GM19468 (cell line): ENCODE measurements around the gene MAFF.
"Not testable (repeated sequence)": the region's sequence is repeated elsewhere in the genome, so short reads cannot be mapped to it uniquely, and the experiment has no call there.

Experiments
- ATAC-seq: cut with Tn5 transposase; IDR thresholded peaks from one replicate; pipeline ENCODE4 v1.9.1; 2021; ENCODE audit warnings: mild to moderate bottlenecking, moderate library complexity, moderate number of reproducible peaks; ENCODE audit not compliant: unreplicated experiment; ENCODE audit errors: extremely low read depth

Gene MAFF

DNA sequence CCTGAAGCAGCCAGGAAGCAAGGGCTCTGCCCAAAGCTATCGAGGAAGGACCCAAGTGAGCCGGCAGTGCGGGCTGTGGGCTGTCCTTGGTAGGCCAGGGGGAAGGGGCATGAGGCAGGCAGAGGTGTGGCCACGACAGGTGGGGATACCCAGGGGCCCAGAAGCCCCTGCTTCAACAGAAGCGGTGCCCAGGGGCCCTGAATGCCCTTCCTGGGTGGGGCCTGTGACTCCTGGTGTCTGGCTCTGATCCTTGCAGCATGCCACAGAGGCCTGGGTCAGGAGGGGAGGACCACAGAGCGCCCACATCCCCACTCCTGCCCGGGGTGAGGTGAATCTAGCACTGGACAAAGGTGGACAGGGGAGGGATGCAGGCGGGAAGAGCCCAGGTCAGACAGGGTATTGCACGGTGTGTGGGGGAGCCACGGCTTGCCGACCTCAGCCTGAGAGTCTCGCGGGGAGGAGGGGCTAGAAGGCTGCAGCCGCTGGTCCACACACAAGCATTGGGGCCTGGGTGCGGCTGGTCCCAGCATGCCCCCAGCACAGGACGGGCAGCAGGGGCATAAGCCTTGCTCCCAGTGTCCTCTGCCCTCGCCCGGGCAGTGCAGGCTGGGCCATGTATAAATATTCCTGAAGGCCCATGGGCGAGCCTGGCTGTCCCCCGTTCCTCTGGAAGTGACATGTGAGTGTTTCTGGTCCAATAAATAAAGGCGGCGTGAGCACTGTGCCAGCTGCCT is 19.0 kb downstream of the MAFF start:
- no peak for ATAC-seq

DNA sequence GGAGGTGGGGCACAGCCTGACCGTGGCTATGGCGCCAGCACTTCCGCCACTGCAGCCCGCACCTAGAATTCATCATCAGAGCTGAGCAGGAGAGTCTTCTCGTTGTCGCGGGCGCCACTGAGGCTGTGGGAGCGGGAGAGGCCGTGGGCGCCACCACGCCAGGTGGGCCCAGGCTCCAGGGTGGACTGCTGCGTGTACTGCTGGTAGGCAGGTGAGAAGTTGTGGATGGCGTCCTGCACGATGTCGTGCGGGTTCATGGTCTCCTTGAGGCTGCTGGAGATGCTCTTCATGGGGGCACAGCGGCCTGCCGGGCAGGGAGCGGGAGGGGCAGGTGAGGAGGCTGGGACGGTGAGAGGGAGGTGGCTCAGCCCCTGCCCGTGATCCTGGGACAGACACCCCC is 19.6 kb downstream of the MAFF start:
- ATAC-seq, result no peak

DNA sequence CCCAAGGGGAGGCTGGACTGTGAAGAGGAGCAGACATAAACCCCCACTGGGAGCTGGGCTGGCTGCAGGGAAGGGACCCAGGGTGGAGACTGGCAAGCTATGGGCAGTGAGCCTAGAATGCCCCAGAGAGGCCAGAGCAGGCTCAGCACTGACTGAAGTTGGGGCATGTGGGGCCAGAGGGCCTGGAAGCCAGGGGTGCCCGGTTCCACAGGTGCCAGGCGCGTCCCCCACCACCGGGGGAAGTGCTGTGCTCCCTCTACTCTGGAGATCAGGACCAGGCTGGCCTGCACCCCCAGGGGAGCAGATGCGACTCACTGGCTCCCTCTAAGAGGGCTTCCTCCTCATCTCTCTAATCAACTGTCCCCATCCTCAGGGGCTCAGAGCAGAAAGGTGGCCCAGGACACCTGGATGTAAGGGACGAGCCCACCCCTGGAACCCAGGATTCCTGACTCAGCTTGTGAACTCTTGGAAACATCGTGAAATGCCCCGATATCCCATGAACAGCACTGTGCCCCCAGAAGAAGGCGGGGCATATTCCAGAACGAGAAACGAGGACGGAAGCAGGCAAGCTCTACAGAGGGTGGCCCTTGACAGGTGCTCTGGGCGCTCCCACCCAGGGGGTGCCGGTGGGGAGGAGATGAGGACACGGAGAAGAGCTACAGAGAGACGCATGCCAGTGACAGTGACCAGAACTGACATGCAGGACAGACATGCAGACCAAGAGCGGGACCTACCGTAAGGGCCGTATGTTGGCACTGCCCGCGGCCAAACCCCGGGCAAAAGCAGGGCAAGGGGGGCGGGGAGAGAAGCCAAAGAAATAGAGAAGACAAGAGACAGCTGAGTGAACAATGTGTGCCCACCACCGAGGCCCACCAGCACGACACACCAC is 20.4 kb downstream of the MAFF start:
- ATAC-seq, result no peak

DNA sequence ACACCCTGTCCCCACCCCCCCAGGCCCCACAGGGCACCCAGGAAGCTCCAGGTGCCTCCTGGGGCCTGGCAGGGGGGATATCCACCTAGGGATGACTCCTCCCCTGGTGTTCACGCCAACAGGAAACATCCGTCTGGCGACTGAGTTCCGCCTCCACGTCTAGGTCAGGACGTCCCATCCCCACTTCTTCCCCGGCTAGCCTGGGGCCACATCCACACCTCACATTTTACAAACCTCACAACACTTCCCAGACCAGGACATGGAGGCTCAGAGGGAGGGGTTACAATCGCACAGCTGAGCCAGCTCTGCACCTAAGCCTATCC is 21.0 kb downstream of the MAFF start:
- ATAC-seq, result no peak

DNA sequence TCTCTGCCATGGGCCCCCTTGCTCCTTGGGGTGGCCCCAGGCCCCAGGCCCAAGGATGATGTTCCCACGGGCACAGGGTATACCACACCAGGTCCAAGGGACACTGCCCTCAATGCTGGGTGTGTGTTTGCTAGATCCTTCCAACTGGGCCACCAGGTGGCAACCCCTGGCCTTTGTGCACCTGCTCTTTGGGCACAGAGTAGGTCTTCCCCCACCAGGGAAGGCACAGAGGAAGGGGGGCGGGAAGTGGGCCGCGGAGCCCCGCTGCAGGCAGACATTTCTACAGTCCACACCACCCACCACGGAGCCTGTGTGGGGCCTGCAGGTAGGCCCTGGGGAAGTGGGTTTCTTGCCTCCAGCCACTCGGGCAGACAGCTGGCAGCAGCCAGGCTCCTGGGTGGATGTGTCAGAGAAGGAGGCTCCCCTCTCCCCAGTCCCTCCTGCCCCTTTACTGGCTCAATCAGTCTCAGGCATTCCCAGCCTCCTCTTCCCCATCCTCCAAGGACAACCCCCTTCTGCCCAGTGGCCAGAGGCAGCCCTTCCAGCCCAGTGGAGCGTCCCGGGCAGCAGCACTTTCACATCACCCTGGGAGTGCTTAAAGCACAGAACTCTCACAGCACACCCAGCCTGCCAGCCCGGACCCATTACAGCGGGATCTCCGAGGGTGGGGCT is 21.6 kb downstream of the MAFF start:
- no peak for ATAC-seq

DNA sequence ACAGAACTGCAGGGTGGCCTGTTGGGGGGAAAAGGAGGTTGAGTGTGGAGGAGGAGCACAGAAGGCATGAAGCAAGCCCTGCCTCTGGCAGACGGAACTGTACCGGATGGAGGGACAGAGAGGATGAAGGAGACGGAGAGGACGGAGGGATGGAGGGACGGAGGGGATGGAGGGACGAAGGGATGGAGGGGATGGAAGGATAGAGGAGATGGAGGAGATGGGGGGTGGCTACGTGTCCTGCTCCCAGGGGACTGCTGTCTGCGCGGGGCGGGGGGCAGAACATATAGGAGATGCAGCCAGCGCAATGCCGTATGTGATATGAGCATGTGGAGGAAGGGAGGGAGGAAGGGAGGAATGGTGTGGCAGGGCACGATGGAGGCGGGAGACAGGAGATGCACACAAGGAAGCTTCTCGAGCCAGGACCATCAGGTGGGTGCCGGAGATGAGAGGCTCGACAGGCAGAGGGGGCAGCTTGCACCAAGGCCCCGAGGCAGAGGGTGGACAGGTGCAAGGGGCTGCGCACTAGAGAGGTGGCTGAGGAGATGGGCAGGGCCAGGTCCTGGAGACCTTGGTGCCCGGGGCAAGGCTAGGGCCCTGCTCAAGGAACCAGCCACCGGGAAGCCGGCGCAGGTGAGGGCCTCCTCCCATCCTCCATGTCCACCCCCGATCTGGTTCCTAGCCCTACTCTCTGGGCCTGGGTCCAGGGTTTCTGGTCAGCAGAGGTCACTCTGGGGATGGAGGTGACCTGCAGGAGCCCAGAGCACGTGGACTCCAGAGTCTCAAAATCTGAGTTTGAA is 25.3 kb downstream of the MAFF start:
- ATAC-seq, result no peak

DNA sequence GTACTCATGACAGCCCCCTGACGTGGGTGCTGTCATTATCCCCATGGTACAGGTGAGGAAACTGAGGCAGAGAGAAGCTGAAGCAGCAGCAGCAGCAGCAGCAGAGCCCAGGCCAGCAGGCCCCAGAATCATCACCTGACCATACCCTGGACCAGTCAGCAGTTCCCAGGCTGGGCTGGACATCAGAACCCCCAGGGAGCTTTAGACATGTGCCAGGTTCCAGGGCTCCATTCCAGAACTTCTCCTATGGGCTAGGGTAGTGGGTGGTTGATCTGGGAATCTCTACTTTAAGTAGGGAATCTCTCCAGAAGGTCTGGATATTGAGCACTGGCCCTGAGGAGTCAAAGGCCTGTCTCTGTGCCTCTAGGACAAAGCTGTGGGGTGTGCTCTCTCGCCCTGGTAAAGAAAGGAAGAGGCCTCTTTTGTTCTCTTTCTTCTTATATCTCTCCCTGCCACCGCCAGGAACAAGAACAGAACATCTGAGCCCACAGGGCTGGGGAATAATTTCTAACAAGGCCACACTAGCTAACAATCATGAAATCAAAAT is 26.6 kb downstream of the MAFF start:
- no peak for ATAC-seq

DNA sequence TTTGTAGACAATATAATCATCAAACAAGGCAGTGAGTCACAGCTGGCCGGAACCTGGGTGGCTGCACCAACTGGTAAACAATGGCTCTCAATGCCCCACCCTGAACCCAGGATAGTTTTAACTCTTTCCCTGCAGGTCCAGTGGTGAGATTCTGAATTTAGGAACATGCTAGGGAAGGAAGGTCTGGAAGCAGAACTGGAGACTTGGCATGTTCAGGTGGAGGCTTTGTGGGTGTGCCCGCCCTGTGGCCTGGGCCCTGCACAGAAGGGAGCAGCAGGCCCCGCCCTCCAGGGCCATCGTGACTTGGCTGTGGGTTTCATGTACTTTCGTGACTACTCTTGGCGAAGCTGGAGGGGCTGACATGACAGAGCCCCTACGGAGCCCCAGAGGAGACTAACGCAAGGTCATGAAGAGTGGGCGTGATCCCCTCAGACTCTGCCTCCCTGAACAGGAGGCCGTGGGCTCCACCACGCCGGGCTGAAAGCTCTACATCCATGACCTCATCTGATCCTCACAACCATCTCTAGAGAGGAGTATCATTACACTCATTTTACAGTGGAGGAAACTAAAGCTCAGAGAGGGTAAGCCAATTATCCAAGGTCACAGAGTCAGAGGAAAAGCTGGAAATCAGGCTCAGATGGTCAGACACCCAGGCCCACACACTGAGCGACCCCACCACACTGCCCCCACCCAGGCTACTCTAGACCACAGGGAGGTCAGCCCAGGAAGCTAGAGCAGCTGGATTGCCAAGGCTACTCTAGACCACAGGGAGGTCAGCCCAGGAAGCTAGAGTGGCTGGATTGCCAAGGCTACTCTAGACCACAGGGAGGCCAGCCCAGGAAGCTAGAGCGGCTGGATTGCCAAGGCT is 27.3 kb downstream of the MAFF start:
- ATAC-seq, result no peak

DNA sequence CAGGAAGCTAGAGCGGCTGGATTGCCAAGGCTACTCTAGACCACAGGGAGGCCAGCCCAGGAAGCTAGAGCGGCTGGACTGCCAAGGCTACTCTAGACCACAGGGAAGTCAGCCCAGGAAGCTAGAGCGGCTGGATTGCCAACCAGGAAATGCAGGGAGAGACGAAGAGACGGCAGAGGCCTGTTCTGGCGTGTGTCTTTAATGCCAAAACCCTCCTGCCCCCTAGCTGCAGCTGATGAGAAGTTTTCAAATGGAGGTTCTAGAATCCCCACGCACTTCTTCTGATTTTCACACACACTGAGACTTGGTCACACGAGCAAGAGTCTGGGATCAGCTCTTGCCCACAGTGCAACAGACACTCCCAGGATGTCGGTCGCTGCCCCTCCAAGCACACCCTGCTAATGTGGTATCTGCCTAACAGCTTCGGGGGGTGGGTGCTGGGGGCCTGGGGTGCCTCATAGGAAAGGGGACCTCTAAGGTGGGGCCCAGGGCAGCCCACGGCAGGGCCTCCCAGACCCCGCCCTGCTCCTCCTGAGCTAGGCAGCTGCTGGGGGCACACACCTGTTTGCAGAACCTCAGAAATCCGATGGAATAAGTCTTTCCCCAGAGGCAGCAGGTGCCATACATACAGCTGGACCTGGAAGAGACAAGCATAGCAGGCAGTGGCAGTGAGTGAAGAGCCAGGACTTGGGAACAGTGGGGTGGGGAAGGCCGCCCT is 28.5 kb downstream of the MAFF start:
- no peak for ATAC-seq

DNA sequence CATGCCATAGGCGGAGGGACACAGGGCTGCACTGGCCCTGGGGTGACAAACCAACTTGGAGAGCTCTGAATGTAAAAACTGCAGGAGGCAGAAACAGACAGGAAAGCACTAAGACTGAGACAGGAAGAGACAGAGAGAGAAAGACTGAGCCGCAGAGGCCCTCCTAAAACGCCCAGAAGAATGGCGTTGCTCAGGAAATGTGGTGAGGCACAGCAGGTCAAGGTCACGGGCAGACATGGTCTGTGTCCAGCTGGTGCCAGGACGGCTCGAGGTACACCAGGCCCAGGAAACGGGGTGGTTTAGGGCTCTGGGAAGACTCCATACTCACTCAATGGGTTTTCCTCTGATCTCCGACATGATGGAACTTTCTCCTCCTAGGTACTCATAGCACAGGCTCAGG is 29.1 kb downstream of the MAFF start:
- no peak for ATAC-seq

DNA sequence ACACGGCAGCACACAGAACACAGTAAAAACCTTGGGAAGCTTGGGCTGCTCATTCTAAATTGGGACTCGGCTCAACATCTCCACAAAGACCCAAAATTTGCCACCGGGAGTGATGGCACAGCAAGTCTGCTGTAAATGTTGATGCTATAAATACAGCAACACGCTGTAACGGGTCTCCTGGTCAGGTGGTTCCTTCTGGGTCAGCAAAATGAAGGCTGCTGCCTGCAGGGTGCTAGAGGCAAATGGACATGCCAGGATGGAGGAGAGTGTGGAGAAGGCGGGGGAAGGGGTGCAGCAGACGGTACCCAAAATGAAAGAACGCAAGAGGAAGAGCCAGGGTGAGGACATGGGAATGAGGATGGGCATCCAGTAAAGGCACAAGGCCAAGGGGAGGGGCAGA is 30.4 kb downstream of the MAFF start:
- no peak for ATAC-seq

DNA sequence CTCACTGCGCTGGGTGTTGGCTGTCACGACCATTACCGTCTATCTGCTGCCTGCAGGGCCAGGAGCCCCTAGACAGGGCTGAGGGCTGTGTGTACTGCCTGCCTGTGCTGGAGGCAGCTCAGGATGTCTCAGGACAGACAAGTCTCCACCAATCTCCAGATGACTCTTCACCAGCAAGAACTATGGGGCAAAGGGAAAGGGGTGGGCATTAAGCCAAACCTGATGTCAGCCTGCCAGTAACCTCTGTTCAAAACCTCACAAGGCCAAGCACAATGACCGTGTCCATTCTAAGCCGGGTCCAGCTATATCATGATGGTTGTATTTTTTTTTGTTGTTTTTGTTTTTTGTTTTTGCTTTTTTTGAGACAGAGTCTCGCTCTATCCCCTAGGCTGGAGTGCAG is 31.6 kb downstream of the MAFF start:
- ATAC-seq, result no peak

DNA sequence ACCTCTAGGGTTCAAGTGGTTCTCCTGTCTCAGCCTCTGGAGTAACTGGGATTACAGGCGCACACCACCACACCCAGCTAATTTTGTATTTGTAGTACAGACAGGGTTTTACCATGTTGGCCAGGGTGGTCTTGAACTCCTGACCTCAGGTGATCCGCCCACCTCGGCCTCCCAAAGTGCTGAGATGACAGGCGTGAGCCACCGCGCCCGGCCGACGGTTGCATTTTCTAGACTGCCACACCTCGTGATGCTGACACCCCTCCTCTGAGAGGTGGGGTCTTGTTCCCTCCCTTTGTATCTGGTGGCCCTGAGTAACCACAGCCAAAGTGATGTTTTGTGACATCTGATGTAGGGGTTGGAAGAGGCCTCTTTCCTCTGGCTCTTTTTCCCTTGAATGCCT is 32.1 kb downstream of the MAFF start:
- ATAC-seq, result not testable (repeated sequence)

DNA sequence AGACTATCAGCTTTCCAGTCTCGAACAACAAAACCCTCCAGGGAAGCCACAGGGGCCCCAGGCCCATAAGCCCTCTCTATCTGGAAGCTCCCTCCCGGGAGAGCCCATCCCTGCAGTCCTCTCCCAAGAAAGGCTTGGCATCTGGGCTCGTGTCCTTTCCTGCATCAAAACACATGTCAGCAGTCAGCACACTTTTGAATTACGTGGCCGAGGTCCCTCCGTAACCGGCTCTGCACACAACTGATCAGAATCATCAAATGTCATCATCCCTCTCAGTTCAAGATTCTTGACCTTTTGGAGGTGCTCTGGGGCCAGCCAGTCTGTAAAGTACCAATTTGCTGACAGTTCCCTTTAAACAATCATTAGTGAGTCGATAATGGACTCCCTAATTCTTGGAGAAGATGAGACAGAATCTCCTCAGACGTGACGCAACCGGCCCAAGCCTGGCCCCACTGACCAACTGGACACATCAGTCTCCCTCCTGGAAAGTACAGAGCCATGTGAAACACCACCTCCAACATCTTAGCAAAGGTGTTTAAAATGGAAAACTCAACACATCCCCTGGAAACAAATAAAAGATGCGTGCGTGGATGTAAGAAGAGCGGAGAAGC is 33.6 kb downstream of the MAFF start:
- ATAC-seq, result no peak

DNA sequence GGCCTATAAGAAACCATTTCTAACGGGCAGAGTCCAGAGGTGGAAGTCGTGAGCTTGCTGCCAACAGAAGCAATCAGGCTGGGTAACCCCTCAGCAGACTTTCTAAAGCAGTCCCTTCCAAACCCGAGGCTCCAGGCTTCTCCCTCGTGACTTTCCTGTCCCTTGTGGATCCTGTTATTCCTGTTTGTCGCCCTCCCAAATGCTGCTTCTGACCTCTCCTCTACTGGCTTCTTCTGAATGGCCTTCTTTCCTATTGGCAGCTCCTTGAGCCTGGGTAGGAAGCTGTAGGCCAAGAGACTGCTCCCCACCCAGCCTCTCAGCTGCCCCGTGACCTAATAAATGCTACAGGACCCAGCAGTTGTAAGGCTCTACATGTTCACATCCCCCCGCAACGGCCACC is 35.0 kb downstream of the MAFF start:
- no peak for ATAC-seq

DNA sequence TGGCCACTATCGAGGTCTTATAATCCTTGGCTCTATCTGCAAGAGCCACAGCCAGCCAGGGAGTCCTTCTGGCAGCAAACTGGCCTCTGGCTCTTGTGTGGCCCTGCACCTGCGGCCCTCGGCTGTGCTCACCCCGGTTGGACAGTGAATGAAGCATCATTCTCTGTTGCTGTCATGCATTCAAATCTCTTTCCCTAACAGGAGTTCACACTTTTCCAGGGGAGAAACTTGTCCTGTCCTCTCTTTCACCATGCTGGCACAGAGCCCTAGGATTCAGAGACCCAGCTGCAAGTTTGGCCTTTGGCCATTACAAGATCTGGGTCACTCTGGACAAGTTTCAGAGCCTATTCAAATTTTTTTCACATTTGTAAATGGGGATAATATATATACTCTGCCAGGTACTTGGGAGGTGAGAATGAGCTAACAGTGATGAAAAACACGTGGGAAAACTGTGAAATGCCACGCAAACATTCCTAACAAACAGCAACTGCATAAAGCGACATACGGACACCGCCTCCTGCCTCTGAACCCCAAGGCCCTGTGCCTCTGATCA is 36.8 kb downstream of the MAFF start:
- ATAC-seq, result no peak

DNA sequence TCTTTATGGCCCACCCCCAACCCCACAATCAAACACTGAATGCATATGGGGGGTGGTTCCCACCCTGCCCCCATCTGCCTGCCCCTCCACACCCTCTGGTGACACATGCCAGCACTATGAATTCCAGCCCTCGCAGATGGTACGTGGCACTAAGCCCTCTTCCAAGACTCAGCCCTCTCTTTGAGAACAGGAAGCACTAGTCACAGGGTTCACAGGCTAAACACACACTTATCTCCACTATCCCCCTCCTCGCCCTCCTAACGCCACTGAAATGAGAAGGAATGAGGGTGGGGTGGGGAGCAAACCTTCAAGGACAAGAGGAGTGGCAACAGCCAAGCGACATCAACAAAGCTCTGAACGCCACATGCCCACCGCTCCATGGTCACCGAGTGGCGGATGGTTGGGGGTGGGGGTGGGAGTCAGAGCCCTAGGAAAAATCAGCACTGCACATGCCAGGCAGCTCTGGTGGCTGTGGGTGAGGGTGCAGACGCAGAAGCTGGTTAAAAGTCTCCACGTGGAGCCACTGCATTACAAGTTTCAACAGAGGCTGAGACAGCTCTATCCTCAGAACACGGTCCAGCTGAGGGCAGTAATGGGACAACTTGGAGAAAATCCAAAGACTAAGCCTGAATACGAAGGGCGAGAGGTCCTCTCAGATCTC is 37.4 kb downstream of the MAFF start:
- ATAC-seq, result no peak
